ENCODE measurements around the gene TMEM144.
"Not testable (repeated sequence)": the region's sequence is repeated elsewhere in the genome, so short reads cannot be mapped to it uniquely, and the experiment has no call there.

GRCh38 chr4:158224318-158224717 lies 14.0 kb downstream of the TMEM144 start:
- TF ChIP-seq POLR2A, CTCF (IDR thresholded peaks at IDR 0.05): not testable (repeated sequence)
